HL-60 (cell line): ENCODE data around the gene EPHB2.

Experiments used
- DNase-seq, 2 experiments: peaks; one replicate each; pipeline ENCODE4 v3.0.0-alpha.2; 2010 to 2020; ENCODE audit warnings: low read depth in 1 of 2, low spot score in 1 of 2
- H3K27ac ChIP-seq: fragments of 250-450 bp; sonication (Bioruptor Pico); replicated peaks from 2 replicates; pipeline ENCODE4 v1.5.1; 2020; ENCODE audit warnings: mild to moderate bottlenecking, moderate library complexity
- H3K27me3 ChIP-seq: fragments of 250-450 bp; sonication (Bioruptor Pico); 2 replicates; pipeline ENCODE4 v1.5.1; 2021; ENCODE audit warnings: mild to moderate bottlenecking, moderate library complexity; ENCODE audit not compliant: insufficient read depth, poor library complexity, severe bottlenecking
- H3K4me3 ChIP-seq: replicated peaks from 2 replicates; pipeline ENCODE4 v1.5.1; 2011; ENCODE audit warnings: mild to moderate bottlenecking, control low read depth, low read length; ENCODE audit not compliant: insufficient read depth
- CTCF ChIP-seq: IDR thresholded peaks from one replicate; pipeline ENCODE4 v1.5.1; 2011; ENCODE audit warnings: low read length, control low read depth, inconsistent platforms; ENCODE audit not compliant: insufficient read depth
- GABPA ChIP-seq: IDR thresholded peaks from 2 replicates; pipeline ENCODE4 v1.6.1; 2012; ENCODE audit warnings: low read depth
- POLR2AphosphoS5 ChIP-seq: IDR thresholded peaks from 2 replicates; pipeline ENCODE4 v1.6.1; 2012; ENCODE audit warnings: low read depth
- REST ChIP-seq: IDR thresholded peaks from 2 replicates; pipeline ENCODE4 v1.6.1; 2012; ENCODE audit warnings: low read depth; ENCODE audit not compliant: insufficient replicate concordance
- SPI1 ChIP-seq: IDR thresholded peaks from 2 replicates; pipeline ENCODE4 v1.6.1; 2012; ENCODE audit warnings: low read depth, mild to moderate bottlenecking, borderline replicate concordance

The EPHB2 gene

GRCh38 chr1:22680726-22681125 lies 29.9 kb upstream of the EPHB2 start:
- no peak for DNase-seq
- Histone ChIP-seq H3K4me3 (no peak overlapping the region), H3K27me3 (no peaks in the 10 kb centered on the region), H3K27ac (no peak overlapping the region)
- TF ChIP-seq CTCF: no peak
- no peak for TF ChIP-seq REST
- TF ChIP-seq SPI1: no peak
- no peak for TF ChIP-seq POLR2AphosphoS5
- TF ChIP-seq GABPA: no peak

- no peaks in the 10 kb centered on the region for H3K27me3 ChIP-seq
- no peak overlapping the region for H3K4me3 ChIP-seq
- DNase-seq: no peak
- no peak for TF ChIP-seq REST
- no peak for TF ChIP-seq POLR2AphosphoS5
- no peak for TF ChIP-seq SPI1
- no peak for TF ChIP-seq CTCF
- TF ChIP-seq GABPA: no peak
- H3K27ac ChIP-seq: no peak overlapping the region
Measured at GRCh38 chr1:22681556-22682276, 28.9 kb upstream of the EPHB2 start.

- DNase-seq: no peak
- no peaks in the 10 kb centered on the region for H3K27me3 ChIP-seq
- no peak overlapping the region for H3K4me3 ChIP-seq
- no peak overlapping the region for H3K27ac ChIP-seq
- TF ChIP-seq CTCF (no peak), REST (no peak), POLR2AphosphoS5 (no peak), GABPA (no peak), SPI1 (no peak)
Measured at GRCh38 chr1:22683547-22683946, 27.1 kb upstream of the EPHB2 start.
